Activated naive CD4-positive, alpha-beta T cell treated with anti-CD3 and anti-CD28 coated beads, Interleukin-2, amount 50 U/mL, for 72 hours (primary cell): ENCODE measurements around the gene CGB5. TPM values are rescaled to one million over a fixed set of nuclear protein-coding genes. Genes with fewer than 3 reads are reported as not detected.
"Not testable (repeated sequence)": the region's sequence is repeated elsewhere in the genome, so short reads cannot be mapped to it uniquely, and the experiment has no call there.

Experiments
- ATAC-seq, 2 donors: fragments of 150-1000 bp; cut with Tn5 transposase; 2 replicates each; pipeline ENCODE4 v1.10.0; 2021; ENCODE audit warnings: mild to moderate bottlenecking in 2 of 2, moderate library complexity in 2 of 2
- DNase-seq, 2 donors: peaks; one replicate each; pipeline ENCODE4 v3.0.0; 2021 to 2022; ENCODE audit warnings: low spot score in 2 of 2
- H3K27ac Mint-ChIP-seq, 2 donors: one replicate each; pipeline ENCODE4 v1.8.0; 2022; ENCODE audit warnings: mild to moderate bottlenecking in 2 of 2, mixed read lengths in 2 of 2
- H3K36me3 Mint-ChIP-seq, 2 donors: one replicate each; pipeline ENCODE4 v1.8.0; 2022; ENCODE audit warnings: mixed read lengths in 2 of 2
- H3K9me3 Mint-ChIP-seq, 2 donors: one replicate each; pipeline ENCODE4 v1.8.0; 2022; ENCODE audit warnings: mixed read lengths in 2 of 2
- total RNA-seq, 2 donors: library from RNA; stranded (reverse); gene quantifications; one replicate each; pipeline ENCODE4 v1.2.3, GENCODE V29; 2022

The CGB5 gene
- not detected for total RNA-seq

DNA sequence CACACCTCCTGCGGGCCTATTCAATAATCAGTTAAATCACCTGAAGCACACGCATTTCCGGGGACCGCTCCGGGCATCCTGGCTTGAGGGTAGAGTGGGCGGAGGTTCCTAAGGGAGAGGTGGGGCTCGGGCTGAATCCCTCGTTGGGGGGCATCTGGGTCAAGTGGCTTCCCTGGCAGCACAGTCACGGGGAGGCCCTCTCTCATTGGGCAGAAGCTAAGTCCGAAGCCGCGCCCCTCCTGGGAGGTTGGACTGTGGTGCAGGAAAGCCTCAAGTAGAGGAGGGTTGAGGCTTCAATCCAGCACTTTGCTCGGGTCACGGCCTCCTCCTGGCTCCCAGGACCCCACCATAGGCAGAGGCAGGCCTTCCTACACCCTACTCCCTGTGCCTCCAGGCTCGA is at the start of gene CGB5:
Gene CGB5, plus strand, starts transcription at position 301 of the 400 bp plus-strand sequence. CDS start 362 bp downstream, outside the sequence.
- H3K27ac Mint-ChIP-seq, H3K9me3 Mint-ChIP-seq, DNase-seq, H3K36me3 Mint-ChIP-seq, ATAC-seq: not testable (repeated sequence)

DNA sequence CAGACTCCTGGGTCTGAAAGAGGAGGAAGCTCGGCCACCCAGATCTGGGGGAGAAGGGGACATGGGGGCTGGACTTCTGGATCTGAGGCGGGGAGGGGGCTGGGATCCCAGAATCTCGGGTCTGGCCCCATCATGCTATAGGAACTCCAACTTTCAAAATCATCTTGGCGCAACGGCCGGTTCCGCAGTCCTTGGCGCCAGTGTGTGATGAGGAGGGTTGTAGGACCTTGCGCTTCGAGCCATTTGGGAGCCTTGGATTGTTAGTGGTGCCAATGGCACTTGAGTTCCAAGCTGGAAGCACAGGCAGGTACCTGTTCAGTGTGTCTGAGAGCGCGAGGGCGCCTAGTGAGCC is 49.6 kb upstream of the CGB5 start:
- H3K9me3 Mint-ChIP-seq = no peaks in the 10 kb centered on the region
- H3K27ac Mint-ChIP-seq = peak overlapping the region; percentile 96 to 97
- peaks cover 20 to 27% of the 10 kb centered on the region in 2 donors for H3K36me3 Mint-ChIP-seq
- DNase-seq (no peak), ATAC-seq (no peak)

DNA sequence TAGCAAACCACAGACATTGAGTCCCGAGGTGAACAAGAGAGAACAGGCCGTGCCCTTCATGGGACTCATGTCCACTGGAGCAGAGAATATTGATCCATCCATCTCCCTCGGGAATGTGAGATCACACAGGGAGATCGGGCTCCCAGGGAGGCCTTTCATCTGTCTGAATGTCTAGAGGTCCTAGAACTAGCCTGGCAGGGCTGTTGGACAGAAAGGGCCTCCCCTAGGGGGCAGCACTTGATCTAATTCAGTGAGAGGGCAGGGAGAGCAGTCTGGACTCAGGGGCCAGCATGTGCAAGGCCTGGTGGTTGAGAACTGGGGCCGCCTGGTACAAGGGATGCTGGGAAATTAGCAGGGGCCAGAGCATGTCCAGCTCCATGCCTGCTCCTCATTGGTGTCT is 45.7 kb upstream of the CGB5 start:
- H3K36me3 Mint-ChIP-seq = peaks cover 11 to 20% of the 10 kb centered on the region in 2 donors
- H3K27ac Mint-ChIP-seq = no peak overlapping the region
- DNase-seq = peak in 1 of 2 donors; percentile 73

DNA sequence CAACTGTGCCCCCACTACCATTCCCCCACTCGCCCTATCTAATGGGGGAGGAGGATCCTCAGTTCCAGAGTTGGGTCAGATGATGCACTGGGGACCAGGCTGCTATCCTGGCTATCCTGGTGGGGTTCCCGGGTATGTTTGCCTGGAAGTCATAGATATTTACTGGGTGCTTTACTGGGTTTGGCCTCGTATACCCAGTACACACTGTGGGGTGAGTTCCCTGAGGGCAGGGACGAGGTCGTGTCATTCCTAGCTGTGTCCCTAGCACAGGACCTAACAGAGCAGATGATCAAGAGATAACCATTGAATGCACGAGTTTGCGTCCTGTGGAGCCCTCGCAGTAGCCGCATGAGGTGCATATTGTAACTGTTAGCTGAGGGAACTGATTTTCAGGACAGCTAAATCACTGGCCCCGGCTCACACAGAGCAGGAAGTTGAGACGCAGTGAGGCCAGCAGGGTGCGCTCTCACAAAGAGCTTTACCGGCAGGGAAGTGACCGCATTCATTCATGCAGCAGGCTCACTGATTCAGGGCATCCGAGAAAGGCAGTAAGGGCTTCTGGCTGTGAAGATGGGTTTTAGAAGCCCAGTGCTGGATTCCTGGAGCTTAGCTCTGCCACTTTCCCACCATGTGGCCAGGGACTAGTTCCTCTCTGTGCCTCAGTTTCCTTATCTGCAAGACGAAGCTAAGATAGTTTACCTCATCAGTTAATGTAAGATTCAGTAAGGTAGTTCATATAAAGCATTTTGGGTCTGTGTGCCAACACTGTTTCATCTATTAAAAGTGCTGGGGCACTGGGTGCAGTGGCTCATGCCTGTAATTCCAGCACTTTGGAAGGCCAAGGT is 43.9 kb upstream of the CGB5 start:
- peaks cover 0 to 8% of the 10 kb centered on the region in 2 donors for H3K36me3 Mint-ChIP-seq
- DNase-seq (peak in 1 of 2 donors; percentile 68), ATAC-seq (peak; percentile 84 to 86)
- H3K9me3 Mint-ChIP-seq = no peaks in the 10 kb centered on the region
- no peak overlapping the region for H3K27ac Mint-ChIP-seq

More for the DNA sequence above, 45.7 kb upstream of the CGB5 start:
- ATAC-seq = no peak
- no peaks in the 10 kb centered on the region for H3K9me3 Mint-ChIP-seq

DNA sequence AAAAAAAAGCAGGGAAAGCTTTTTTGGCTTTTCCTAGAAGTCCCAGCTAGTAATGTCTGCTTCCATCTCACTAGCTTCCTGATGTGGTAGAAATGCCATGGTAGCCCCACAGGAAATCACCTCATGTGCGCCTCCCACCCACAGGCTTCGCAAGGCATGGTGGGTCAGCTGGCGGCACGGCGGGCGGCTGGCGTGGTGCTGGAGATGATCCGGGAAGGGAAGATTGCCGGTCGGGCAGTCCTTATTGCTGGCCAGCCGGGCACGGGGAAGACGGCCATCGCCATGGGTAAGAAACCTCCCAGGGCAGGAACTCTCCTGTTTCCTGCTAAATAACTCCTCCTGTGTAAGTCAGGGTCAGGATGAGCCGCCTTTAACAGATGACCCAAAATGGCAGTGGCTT is 39.5 kb upstream of the CGB5 start:
- Mint-ChIP-seq H3K36me3 (no peaks in the 10 kb centered on the region), H3K27ac (no peak overlapping the region)
- ATAC-seq = no peak

DNA sequence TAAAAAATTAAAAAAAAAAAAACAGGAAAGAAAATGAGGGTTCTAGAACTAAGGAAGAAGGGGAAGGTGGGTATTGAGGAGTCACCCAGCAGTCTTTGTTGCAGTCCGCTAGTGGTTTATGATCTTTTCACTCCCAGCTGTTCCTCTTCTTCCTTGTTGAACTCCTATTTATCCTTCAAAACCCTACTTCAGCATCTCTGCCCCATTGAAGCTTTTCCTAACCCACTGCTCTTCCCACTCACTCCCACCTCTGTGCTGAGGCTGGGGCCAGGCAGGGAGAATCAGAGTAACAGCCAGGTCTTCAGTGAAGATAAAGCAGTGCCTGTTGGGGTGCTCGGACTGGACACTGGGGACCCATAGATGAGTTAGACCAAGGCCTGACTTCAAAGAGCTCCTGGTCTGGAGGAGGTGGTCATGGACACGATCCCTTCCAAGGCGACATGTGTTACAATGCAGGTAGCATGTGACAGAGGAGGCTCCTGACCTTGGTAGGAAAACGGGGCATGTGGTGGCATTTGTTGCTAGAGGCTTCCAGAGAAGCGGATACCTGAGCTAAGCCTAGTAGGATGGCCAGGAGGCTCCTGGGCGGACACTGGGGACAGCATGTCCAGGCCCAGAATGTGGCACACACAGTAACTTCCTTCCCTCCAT is 38.6 kb upstream of the CGB5 start:
- Mint-ChIP-seq H3K27ac (no peak overlapping the region), H3K9me3 (no peaks in the 10 kb centered on the region), H3K36me3 (no peaks in the 10 kb centered on the region)
- DNase-seq (no peak), ATAC-seq (no peak)

More for the DNA sequence above, 39.5 kb upstream of the CGB5 start:
- no peaks in the 10 kb centered on the region for H3K9me3 Mint-ChIP-seq
- DNase-seq = no peak

DNA sequence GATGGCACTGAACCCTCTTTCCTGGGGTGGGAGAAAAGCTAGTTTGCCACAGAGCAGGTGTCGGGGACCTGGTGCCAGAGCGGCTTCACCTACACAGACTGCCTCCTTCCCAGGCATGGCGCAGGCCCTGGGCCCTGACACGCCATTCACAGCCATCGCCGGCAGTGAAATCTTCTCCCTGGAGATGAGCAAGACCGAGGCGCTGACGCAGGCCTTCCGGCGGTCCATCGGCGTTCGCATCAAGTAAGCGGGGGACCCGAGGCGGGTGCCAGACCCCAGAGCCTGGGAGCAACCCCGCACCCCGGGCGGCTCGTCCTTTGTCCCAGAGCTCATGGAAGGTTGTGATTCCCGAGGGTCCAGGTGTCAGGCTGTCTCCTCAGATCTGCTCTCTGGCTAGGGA is 36.7 kb upstream of the CGB5 start:
- ATAC-seq = no peak
- DNase-seq = no peak
- no peaks in the 10 kb centered on the region for H3K36me3 Mint-ChIP-seq
- H3K9me3 Mint-ChIP-seq = no peaks in the 10 kb centered on the region
- no peak overlapping the region for H3K27ac Mint-ChIP-seq

DNA sequence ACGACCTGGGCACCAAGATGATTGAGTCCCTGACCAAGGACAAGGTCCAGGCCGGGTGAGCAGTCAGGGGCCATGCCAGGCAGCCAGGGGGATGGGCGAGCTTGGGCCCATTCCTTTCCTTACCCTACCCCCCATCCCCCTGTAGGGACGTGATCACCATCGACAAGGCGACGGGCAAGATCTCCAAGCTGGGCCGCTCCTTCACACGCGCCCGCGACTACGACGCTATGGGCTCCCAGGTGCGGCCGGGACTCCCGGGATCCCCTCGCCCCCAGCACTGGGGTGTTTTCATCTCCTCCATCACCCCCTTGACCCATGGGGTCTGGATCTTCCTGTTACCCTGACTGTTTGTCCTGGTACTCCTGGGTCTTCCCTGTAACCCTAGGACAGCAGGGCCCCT is 33.8 kb upstream of the CGB5 start:
- no peak for DNase-seq
- ATAC-seq = no peak
- Mint-ChIP-seq H3K36me3 (no peaks in the 10 kb centered on the region), H3K9me3 (no peaks in the 10 kb centered on the region), H3K27ac (no peak overlapping the region)

DNA sequence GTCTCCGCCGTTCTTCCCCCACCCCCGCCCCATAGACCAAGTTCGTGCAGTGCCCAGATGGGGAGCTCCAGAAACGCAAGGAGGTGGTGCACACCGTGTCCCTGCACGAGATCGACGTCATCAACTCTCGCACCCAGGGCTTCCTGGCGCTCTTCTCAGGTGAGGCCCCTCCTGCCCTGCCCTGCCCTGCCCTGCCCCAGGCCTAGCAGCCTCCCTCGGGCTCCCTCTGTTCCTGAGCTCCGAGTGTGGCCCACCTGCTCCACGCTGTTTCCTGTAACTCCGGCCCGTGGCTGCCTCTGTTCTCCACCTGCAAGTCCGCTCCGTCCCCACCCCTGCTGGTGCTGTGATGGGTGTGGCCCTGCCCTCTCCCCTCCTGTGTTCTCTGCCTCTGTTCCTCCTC is 33.2 kb upstream of the CGB5 start:
- H3K9me3 Mint-ChIP-seq = no peaks in the 10 kb centered on the region
- peak overlapping the region in 1 of 2 donors; percentile 25 for H3K27ac Mint-ChIP-seq
- no peaks in the 10 kb centered on the region for H3K36me3 Mint-ChIP-seq
- DNase-seq (no peak), ATAC-seq (no peak)

DNA sequence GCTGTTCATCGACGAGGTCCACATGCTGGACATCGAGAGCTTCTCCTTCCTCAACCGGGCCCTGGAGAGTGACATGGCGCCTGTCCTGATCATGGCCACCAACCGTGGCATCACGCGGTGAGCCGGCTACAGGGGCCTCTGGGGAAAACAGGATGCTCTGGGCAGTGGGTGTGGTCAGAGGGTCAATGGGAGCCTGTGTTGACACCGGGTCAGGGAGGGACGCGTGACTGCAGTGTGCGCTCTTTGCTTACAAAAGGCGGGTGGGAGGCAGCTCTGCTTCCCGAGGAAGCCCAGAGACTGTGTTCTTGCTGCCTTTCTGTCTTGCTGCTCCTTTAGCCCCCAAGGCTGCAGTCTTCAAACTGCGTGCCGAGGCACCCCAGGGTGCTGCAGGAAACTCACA is 32.5 kb upstream of the CGB5 start:
- no peaks in the 10 kb centered on the region for H3K9me3 Mint-ChIP-seq
- H3K27ac Mint-ChIP-seq = no peak overlapping the region
- no peaks in the 10 kb centered on the region for H3K36me3 Mint-ChIP-seq
- ATAC-seq (no peak), DNase-seq (no peak)

DNA sequence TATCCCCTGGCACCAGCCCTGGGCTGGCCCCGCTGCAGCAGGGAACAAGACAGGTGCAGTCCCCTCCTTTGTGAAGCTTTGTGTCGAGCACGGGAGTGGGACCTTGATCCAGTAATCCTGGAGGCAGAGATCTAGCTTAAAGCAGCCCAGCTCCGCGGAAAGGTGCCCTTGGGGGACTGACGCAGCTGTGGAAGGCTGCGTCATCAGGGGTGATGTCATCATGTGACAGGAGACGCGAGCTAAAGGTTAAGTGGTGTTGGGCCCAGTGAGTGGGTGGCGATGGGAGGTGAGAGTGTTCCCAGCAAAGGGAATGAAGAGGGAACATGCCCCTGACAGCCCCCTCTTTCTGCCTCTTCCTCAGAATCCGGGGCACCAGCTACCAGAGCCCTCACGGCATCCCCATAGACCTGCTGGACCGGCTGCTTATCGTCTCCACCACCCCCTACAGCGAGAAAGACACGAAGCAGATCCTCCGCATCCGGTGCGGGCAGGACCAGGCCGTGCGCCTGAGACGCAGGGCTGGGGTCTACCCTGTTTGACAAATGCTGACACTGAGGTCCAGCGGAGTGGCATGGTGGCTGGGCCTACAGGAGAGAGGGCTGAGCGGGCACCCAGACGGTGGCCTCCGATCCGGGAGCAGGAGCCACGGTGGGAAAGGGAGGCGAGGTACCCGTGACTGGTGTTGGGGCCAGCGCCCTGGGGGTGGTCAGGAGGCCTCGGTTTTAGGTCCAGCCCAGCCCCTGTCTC is 29.4 kb upstream of the CGB5 start:
- H3K36me3 Mint-ChIP-seq = no peaks in the 10 kb centered on the region

DNA sequence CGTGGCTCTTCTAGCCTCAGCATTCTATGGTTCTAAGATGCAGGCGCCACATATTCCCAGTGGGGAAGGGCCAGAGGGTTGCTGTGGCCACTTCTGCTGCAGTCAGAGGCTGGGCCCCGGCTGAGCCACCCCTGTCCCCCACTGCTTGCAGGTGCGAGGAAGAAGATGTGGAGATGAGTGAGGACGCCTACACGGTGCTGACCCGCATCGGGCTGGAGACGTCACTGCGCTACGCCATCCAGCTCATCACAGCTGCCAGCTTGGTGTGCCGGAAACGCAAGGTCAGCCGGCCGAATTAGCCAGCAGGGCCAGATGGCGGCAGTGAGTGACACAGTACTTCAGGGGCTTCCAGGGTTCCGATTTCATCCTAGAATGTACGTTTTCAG is 28.8 kb upstream of the CGB5 start:
- H3K27ac Mint-ChIP-seq = no peak overlapping the region
- no peaks in the 10 kb centered on the region for H3K9me3 Mint-ChIP-seq
- ATAC-seq = no peak
- H3K36me3 Mint-ChIP-seq = no peaks in the 10 kb centered on the region
- DNase-seq = no peak

More for the DNA sequence above, 29.4 kb upstream of the CGB5 start:
- H3K27ac Mint-ChIP-seq = peak overlapping the region in 1 of 2 donors; percentile 32
- no peaks in the 10 kb centered on the region for H3K9me3 Mint-ChIP-seq
- DNase-seq (no peak), ATAC-seq (no peak)

DNA sequence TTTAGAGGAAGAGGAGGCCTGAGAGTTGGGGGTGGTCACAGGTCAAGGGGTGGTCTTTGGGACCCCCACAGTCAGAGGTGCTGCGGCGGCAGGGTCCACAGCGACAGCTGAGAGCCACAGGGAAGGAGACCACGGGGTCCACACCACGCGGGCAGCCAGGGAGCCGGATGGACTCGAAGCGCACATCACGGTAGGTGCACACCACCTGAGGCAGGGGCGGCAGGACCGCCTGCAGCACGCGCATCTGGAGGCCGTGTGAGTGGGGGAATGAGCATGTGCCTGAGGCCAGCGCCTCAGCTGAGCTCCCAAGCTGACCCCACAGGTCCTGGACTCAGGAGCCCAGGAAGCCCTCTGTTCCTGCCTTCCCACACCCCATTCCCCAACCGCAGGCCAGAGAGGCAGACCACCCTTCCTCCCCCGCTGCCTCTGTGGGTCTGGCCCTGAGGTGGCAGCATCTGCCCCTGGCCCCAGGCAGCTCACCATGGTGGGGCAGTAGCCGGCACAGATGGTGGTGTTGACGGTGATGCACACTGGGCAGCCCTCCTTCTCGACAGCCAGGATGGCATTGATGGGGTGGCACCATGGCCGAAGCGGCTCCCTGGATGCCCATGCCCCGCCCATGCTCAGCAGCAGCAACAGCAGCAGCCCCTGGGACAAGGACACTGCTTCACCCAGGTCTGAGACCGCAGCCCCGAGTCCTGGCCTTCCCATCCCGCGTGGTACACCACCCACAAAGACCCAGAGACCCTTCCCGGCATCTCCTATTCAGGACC is 27.4 kb upstream of the CGB5 start:
- Mint-ChIP-seq H3K27ac (no peak overlapping the region), H3K36me3 (no peaks in the 10 kb centered on the region), H3K9me3 (no peaks in the 10 kb centered on the region)
- no peak for ATAC-seq
- DNase-seq = no peak

DNA sequence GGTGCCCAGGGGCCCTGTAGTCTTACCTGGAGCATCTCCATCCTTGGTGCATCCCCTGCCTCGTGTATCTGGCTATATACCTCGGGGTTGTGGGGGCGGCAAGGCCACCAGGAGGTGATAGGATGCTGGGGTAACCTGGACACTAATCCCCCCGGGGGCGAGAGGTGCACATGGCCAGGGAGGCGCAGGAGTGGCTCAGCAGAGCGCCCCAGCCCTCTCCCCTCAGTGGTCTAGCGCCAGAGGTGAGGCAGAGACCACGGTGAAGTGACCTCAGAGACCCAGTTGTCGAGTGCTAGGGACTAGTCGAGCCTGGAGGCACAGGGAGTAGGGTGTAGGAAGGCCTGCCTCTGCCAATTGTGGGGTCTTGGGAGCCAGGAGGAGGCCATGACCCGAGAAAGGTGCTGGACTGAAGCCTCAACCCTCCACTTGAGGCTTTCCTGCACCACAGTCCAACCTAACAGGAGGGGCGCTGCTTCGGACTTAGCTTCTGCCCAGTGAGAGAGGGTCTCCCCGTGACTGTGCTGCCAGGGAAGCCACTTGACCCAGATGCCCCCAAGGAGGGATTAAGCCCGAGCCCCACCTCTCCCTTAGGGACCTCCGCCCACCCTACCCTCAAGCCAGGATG is 26.5 kb upstream of the CGB5 start, which contains the start of gene LHB:
Gene LHB, minus strand, starts transcription at position 51 of the 625 bp plus-strand sequence. Its CDS starts 10 bp downstream, at position 41.
- Mint-ChIP-seq H3K9me3 (no peaks in the 10 kb centered on the region), H3K36me3 (no peaks in the 10 kb centered on the region), H3K27ac (no peak within 1 kb of the TSS)
- DNase-seq = no peak
- no peak for ATAC-seq

DNA sequence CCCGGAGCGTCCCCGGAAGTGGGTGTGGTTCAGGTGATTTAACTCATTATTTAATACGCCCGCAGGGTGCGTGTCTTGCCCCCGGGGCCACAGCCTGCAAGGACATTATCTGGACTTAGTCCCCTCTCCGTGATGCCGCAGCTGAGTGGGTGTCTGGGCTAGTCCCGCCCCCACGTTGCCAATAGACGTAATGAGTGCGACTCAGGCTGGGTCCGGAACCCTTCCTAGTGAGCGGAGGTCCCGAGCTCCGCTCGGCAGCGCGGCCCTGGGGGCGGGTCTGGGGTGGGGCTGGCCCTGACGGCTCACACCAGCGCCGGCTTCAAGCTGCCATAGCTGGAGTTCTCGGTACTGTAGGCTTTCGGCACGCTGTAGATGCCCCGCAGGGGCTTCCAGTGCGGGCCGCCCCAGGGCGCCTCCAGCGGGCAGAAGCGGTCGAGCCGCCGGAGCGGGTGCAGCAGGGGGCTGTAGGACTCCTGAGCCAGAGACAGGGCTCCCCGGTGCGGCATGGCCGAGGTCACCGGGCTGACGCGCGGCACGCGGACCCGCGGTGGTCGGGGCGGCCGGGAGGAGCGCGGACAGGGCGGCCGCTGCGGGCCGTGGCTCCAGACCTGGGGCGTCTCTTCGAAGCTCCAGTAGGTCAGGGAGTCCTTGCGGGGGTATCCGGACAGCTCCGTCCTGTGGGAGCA is 25.8 kb upstream of the CGB5 start:
- H3K36me3 Mint-ChIP-seq = no peaks in the 10 kb centered on the region
- DNase-seq = peak; percentile 64 to 71

More for the DNA sequence above, 25.8 kb upstream of the CGB5 start:
- peak; percentile 41 to 75 for ATAC-seq
- no peaks in the 10 kb centered on the region for H3K9me3 Mint-ChIP-seq
- H3K27ac Mint-ChIP-seq = no peak overlapping the region
